Activated naive CD8-positive, alpha-beta T cell treated with anti-CD3 and anti-CD28 coated beads for 36 hours (primary cell): ENCODE results near the gene KCTD10. TPM values are rescaled to one million over a fixed set of nuclear protein-coding genes. Genes with fewer than 3 reads are reported as not detected.
"Not testable (repeated sequence)": the region's sequence is repeated elsewhere in the genome, so short reads cannot be mapped to it uniquely, and the experiment has no call there.

Experiments
- DNase-seq: peaks from one replicate; pipeline ENCODE4 v3.0.0; 2021
- H3K27ac Mint-ChIP-seq: one replicate; pipeline ENCODE4 v1.8.0; 2022; ENCODE audit warnings: mild to moderate bottlenecking, moderate library complexity, mixed read lengths
- H3K27me3 Mint-ChIP-seq: one replicate; pipeline ENCODE4 v1.8.0; 2022; ENCODE audit warnings: mild to moderate bottlenecking, mixed read lengths
- H3K36me3 Mint-ChIP-seq: one replicate; pipeline ENCODE4 v1.8.0; 2021; ENCODE audit warnings: mild to moderate bottlenecking, mixed read lengths
- H3K4me1 Mint-ChIP-seq: one replicate; pipeline ENCODE4 v1.8.0; 2021; ENCODE audit warnings: mixed read lengths
- H3K4me3 Mint-ChIP-seq: one replicate; pipeline ENCODE4 v1.8.0; 2022; ENCODE audit warnings: mild to moderate bottlenecking, moderate library complexity, mixed read lengths
- H3K9me3 Mint-ChIP-seq: one replicate; pipeline ENCODE4 v1.8.0; 2022; ENCODE audit warnings: mixed read lengths
- total RNA-seq, 2 experiments: library from RNA; stranded (reverse); gene quantifications; one replicate each; pipeline ENCODE4 v1.2.3, GENCODE V29; 2021

KCTD10 gene
- total RNA-seq, 2 experiments from 2014 or later: 47.6 to 48.9 TPM

GRCh38 chr12:109451400-109451799, 25.7 kb downstream of the KCTD10 start:
- Mint-ChIP-seq H3K4me3 (no peak overlapping the region), H3K27ac (no peak overlapping the region), H3K4me1 (no peaks in the 10 kb centered on the region), H3K9me3 (no peaks in the 10 kb centered on the region), H3K27me3 (no peaks in the 10 kb centered on the region), H3K36me3 (peaks cover 2% of the 10 kb centered on the region)
- DNase-seq: no peak

GRCh38 chr12:109450980-109451379, 26.1 kb downstream of the KCTD10 start:
- H3K9me3 Mint-ChIP-seq: no peaks in the 10 kb centered on the region
- H3K4me1 Mint-ChIP-seq: no peaks in the 10 kb centered on the region
- H3K4me3 Mint-ChIP-seq: no peak overlapping the region
- no peak for DNase-seq
- no peaks in the 10 kb centered on the region for H3K27me3 Mint-ChIP-seq
- peaks cover 2% of the 10 kb centered on the region for H3K36me3 Mint-ChIP-seq
- H3K27ac Mint-ChIP-seq: no peak overlapping the region

DNA sequence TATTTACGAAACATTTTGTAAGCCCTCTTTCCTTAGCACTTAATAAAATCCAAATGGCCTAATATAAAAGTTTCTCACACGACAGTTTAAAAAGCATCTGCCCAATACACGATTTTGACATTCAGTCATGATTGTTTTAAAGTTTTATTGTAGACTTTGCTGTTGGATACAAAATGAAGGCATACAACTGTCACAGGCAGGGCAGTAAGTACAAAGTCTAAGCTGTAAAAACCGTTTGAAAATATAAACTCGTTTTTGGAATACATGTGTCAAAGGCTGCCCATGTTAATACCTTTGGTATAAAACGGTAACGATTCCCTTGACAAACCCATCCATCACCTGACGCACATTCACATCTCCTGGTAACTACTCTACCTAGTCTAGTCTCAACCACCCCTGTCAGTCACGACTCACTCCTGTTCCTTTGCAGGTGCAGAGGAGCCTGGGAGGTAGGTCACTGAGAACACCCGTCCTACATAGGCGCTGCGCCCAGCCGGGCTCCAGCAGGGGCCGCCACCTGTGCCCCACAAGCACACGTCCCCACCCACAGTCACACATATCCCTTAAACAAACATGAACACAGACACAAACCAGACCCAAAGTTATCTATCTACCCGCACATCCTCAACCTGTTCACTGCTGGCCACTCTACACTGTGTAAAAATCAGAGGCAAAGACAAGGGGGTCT, 27.1 kb downstream of the KCTD10 start:
- Mint-ChIP-seq H3K36me3 (peaks cover 2% of the 10 kb centered on the region), H3K4me3 (no peak overlapping the region), H3K27ac (no peak overlapping the region), H3K9me3 (no peaks in the 10 kb centered on the region), H3K4me1 (no peaks in the 10 kb centered on the region), H3K27me3 (no peaks in the 10 kb centered on the region)
- DNase-seq: no peak

- H3K27ac Mint-ChIP-seq: no peak overlapping the region
- DNase-seq: no peak
- H3K9me3 Mint-ChIP-seq: no peaks in the 10 kb centered on the region
- no peaks in the 10 kb centered on the region for H3K36me3 Mint-ChIP-seq
- no peaks in the 10 kb centered on the region for H3K27me3 Mint-ChIP-seq
- H3K4me3 Mint-ChIP-seq: no peak overlapping the region
- H3K4me1 Mint-ChIP-seq: no peaks in the 10 kb centered on the region
Observed at GRCh38 chr12:109448707-109449390, 28.3 kb downstream of the KCTD10 start.

DNA sequence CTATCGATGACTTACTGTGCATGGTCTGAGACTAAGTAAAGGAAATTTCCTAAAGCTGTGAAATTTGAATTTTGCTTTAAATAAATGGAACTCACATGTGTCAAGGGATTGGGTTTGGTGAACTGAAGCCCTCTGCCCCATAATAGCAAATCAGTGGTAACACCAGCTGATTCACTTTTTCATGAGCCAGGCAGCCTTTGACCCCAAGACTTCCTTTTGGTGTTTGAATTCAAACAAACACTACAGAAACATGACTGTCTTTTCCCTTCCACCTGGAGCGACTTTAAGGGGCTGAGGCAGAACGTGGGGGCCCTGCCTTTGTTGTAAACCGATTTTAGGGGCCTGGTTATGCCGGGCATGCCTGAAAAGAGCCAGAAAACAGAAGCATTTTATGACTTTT, 28.8 kb downstream of the KCTD10 start:
- no peaks in the 10 kb centered on the region for H3K36me3 Mint-ChIP-seq
- no peaks in the 10 kb centered on the region for H3K27me3 Mint-ChIP-seq
- H3K27ac Mint-ChIP-seq: no peak overlapping the region
- no peaks in the 10 kb centered on the region for H3K4me1 Mint-ChIP-seq
- H3K4me3 Mint-ChIP-seq: no peak overlapping the region
- H3K9me3 Mint-ChIP-seq: no peaks in the 10 kb centered on the region
- no peak for DNase-seq

DNA sequence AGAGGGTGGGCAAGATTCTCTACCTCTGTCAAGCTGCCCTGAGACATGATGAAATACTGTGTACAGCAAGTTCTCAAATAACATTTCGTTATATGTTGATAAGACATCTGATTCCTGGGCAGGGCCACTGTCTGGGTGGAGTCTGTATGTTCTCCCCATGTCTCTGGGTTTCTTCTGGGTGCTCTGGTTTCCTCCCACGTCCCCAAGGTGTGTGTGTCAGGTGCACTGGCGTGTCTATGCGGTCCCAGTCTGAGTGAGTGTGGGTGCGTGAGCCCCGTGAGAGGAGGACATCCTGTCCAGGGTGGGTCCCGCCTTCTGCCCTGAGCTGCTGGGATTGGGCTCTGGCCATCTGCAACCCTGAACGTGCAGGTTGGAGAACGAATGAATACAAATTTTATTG, 29.6 kb downstream of the KCTD10 start:
- H3K27me3 Mint-ChIP-seq: no peaks in the 10 kb centered on the region
- no peak overlapping the region for H3K4me3 Mint-ChIP-seq
- no peak overlapping the region for H3K27ac Mint-ChIP-seq
- no peak for DNase-seq
- H3K4me1 Mint-ChIP-seq: no peaks in the 10 kb centered on the region
- no peaks in the 10 kb centered on the region for H3K36me3 Mint-ChIP-seq
- no peaks in the 10 kb centered on the region for H3K9me3 Mint-ChIP-seq

DNA sequence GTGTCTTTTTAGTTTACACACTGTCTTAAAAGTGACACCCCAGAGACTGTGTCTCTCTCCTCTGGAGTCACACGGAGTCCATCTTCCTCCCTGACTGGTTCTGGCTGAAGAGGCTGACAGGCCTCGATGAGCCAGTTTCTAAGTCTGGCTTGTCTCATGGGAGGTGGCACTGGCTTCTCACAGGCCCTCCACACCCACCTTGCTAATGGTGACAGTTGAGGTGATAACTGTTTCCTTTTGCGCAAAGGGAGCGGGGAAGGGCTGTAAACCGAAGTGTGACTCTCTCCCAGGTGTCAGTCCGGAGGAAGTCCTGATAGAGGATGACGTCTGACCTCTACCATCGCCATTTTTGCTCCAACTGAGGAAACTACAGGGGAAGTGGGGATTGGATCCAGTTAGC, 30.2 kb downstream of the KCTD10 start:
- Mint-ChIP-seq H3K4me1 (no peaks in the 10 kb centered on the region), H3K27ac (no peak overlapping the region), H3K36me3 (no peaks in the 10 kb centered on the region), H3K4me3 (no peak overlapping the region), H3K27me3 (no peaks in the 10 kb centered on the region), H3K9me3 (no peaks in the 10 kb centered on the region)
- DNase-seq: no peak

DNA sequence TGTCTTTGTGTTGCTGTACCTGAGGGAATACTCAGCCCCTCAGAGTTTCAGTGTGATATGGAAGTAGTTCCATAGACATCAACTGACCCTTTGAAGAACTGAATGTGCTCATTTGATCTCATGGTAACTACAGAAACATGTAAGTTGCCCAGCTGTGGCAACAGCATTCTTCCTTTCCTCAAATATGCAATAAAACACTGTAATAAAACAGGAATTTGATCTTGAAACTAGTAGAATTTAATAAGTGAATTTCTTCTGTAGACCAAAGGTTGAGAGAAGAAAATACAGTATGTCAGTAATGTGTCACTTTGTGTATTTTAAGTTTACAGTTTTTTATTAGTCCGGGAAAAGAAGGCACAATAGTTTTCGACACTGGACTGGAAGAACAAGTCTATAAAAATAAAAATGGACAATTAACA, 31.9 kb downstream of the KCTD10 start:
- no peaks in the 10 kb centered on the region for H3K4me1 Mint-ChIP-seq
- no peak overlapping the region for H3K27ac Mint-ChIP-seq
- DNase-seq: no peak
- H3K36me3 Mint-ChIP-seq: no peaks in the 10 kb centered on the region
- H3K4me3 Mint-ChIP-seq: no peak overlapping the region
- H3K9me3 Mint-ChIP-seq: no peaks in the 10 kb centered on the region
- no peaks in the 10 kb centered on the region for H3K27me3 Mint-ChIP-seq

DNA sequence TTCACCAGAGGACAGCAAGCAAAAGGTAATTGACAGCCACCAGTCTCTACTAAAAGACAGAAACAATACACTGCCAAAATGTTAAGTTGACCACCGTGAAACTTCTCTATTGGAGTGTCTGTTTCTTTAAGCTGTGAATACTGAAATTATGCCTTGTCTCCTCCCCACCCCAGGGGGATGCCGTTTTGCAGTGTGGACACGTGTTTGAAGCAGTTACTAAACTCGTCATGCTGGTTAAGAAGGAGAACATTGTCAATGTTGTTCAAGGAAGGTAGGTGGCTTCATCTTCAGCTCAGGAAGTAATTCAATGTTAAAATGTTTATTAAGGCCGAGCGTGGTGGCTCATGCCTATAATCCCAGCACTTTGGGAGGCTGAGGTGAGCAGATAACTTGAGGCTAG, 32.8 kb downstream of the KCTD10 start:
- Mint-ChIP-seq H3K36me3 (no peaks in the 10 kb centered on the region), H3K27ac (no peak overlapping the region)

DNA sequence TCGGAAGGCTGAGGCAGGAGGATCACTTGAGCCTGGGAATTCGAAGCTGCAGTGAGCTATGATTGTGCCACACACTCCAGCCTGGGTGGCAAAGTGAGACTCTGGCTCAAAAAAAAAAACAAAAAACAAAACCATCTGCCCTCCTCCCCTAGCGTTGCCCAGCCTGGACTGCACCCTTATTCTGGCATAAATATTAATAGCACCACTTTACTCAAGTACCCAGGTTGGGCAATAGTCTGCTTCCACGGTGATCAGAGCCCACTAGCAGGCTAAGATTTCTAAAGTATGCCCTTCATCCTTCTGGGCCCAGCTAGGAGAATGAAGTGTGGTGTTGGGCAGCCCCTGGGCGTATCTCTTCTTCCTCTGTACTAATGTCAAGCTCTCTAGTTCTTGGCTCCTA, 33.3 kb downstream of the KCTD10 start:
- H3K9me3 Mint-ChIP-seq: no peaks in the 10 kb centered on the region
- H3K27me3 Mint-ChIP-seq: no peaks in the 10 kb centered on the region
- H3K4me3 Mint-ChIP-seq: no peak overlapping the region
- H3K4me1 Mint-ChIP-seq: no peaks in the 10 kb centered on the region
- H3K27ac Mint-ChIP-seq: no peak overlapping the region
- no peak for DNase-seq
- H3K36me3 Mint-ChIP-seq: no peaks in the 10 kb centered on the region

More for the DNA sequence above, 32.8 kb downstream of the KCTD10 start:
- Mint-ChIP-seq H3K4me3 (no peak overlapping the region), H3K4me1 (no peaks in the 10 kb centered on the region), H3K27me3 (no peaks in the 10 kb centered on the region), H3K9me3 (no peaks in the 10 kb centered on the region)
- DNase-seq: no peak

- H3K36me3 Mint-ChIP-seq: no peaks in the 10 kb centered on the region
- no peak for DNase-seq
- no peaks in the 10 kb centered on the region for H3K27me3 Mint-ChIP-seq
- no peaks in the 10 kb centered on the region for H3K4me1 Mint-ChIP-seq
- H3K4me3 Mint-ChIP-seq: no peak overlapping the region
- H3K27ac Mint-ChIP-seq: no peak overlapping the region
- no peaks in the 10 kb centered on the region for H3K9me3 Mint-ChIP-seq
Observed at GRCh38 chr12:109440851-109441490, 36.1 kb downstream of the KCTD10 start.

DNA sequence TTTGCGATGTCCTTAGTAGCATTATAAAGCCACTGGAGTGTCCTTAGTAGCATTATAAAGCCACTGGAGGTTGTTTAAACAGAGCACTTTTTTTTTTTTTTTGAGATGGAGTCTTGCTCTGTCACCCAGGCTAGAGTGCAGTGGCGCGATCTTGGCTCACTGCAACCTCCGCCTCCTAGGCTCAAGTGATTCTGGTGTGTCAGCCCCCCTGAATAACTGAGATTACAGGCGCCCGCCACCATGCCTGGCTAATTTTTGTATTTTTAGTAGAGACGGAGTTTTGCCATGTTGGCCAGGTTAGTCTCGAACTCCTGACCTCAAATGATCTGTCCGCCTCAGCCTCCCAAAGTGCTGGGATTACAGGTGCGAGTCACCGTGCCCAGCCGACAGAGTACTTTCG, 37.1 kb downstream of the KCTD10 start:
- not testable (repeated sequence) for H3K27me3 Mint-ChIP-seq, H3K4me1 Mint-ChIP-seq, H3K36me3 Mint-ChIP-seq, H3K4me3 Mint-ChIP-seq, H3K27ac Mint-ChIP-seq, DNase-seq, H3K9me3 Mint-ChIP-seq

GRCh38 chr12:109439181-109439580, 37.9 kb downstream of the KCTD10 start:
- no peak overlapping the region for H3K27ac Mint-ChIP-seq
- no peaks in the 10 kb centered on the region for H3K4me1 Mint-ChIP-seq
- DNase-seq: no peak
- no peaks in the 10 kb centered on the region for H3K36me3 Mint-ChIP-seq
- H3K9me3 Mint-ChIP-seq: no peaks in the 10 kb centered on the region
- H3K4me3 Mint-ChIP-seq: no peak overlapping the region
- H3K27me3 Mint-ChIP-seq: no peaks in the 10 kb centered on the region

- Mint-ChIP-seq H3K27ac (no peak overlapping the region), H3K9me3 (no peaks in the 10 kb centered on the region), H3K4me1 (peaks cover 9% of the 10 kb centered on the region), H3K4me3 (no peak overlapping the region), H3K27me3 (no peaks in the 10 kb centered on the region), H3K36me3 (no peaks in the 10 kb centered on the region)
- no peak for DNase-seq
Observed at GRCh38 chr12:109436188-109436560, 40.9 kb downstream of the KCTD10 start.

- DNase-seq: no peak
- no peak overlapping the region for H3K4me3 Mint-ChIP-seq
- no peaks in the 10 kb centered on the region for H3K9me3 Mint-ChIP-seq
- peaks cover 9% of the 10 kb centered on the region for H3K4me1 Mint-ChIP-seq
- H3K36me3 Mint-ChIP-seq: no peaks in the 10 kb centered on the region
- no peak overlapping the region for H3K27ac Mint-ChIP-seq
- no peaks in the 10 kb centered on the region for H3K27me3 Mint-ChIP-seq
Observed at GRCh38 chr12:109435428-109436187, 41.5 kb downstream of the KCTD10 start.
